Osteoblast (primary cell): Measurements from ENCODE around the gene ERGIC3. TPM values are rescaled to one million over a fixed set of nuclear protein-coding genes. Genes with fewer than 3 reads are reported as not detected.
"Not testable (repeated sequence)": the region's sequence is repeated elsewhere in the genome, so short reads cannot be mapped to it uniquely, and the experiment has no call there.

ENCODE experiments used
- DNase-seq: peaks from one replicate; pipeline ENCODE4 v3.0.0; 2011; ENCODE audit warnings: low spot score, mixed read lengths; ENCODE audit not compliant: insufficient read length; ENCODE audit errors: missing footprints
- H2AFZ ChIP-seq: 2 replicates; pipeline ENCODE4 v1.6.0; 2011; ENCODE audit warnings: mild to moderate bottlenecking, low read length
- H3K27ac ChIP-seq: 2 replicates; pipeline ENCODE4 v1.5.1; 2011; ENCODE audit warnings: mild to moderate bottlenecking, low read depth, low read length, moderate library complexity
- H3K27me3 ChIP-seq: 2 replicates; pipeline ENCODE4 v1.6.0; 2012; ENCODE audit warnings: mild to moderate bottlenecking, control low read depth, inconsistent platforms, low read length, moderate library complexity; ENCODE audit not compliant: insufficient read depth
- H3K36me3 ChIP-seq: 2 replicates; pipeline ENCODE4 v1.5.1; 2011; ENCODE audit warnings: mild to moderate bottlenecking, low read length, control low read depth, moderate library complexity; ENCODE audit not compliant: insufficient read depth
- H3K4me1 ChIP-seq: 2 replicates; pipeline ENCODE4 v1.5.1; 2011; ENCODE audit warnings: mild to moderate bottlenecking, low read length, control low read depth, moderate library complexity; ENCODE audit not compliant: insufficient read depth
- H3K4me2 ChIP-seq: 2 replicates; pipeline ENCODE4 v1.6.0; 2011; ENCODE audit warnings: mild to moderate bottlenecking, low read length; ENCODE audit not compliant: insufficient read depth
- H3K4me3 ChIP-seq: fragments of 200-600 bp; sonication (generic); 3 replicates; pipeline ENCODE4 v1.5.1; 2012; ENCODE audit warnings: mild to moderate bottlenecking, low read length, inconsistent platforms; ENCODE audit not compliant: insufficient read depth
- H3K79me2 ChIP-seq: 2 replicates; pipeline ENCODE4 v1.6.0; 2012; ENCODE audit warnings: mild to moderate bottlenecking, low read length, control low read depth, inconsistent platforms; ENCODE audit not compliant: insufficient read depth
- H3K9me3 ChIP-seq: 2 replicates; pipeline ENCODE4 v1.5.1; 2011; ENCODE audit warnings: low read depth, low read length, control low read depth
- H4K20me1 ChIP-seq: 2 replicates; pipeline ENCODE4 v1.6.0; 2012; ENCODE audit warnings: mild to moderate bottlenecking, low read length, control low read depth; ENCODE audit not compliant: insufficient read depth
- total RNA-seq: library from RNA; depleted of rRNA; stranded (reverse); fragments of >200 nt; gene quantifications from 2 replicates; pipeline ENCODE4 v1.2.3, GENCODE V29; 2012
- TF ChIP-seq, protein P1 (sequence below): IDR thresholded peaks from 2 replicates; pipeline ENCODE4 v1.5.1; 2011; ENCODE audit warnings: mild to moderate bottlenecking, low read depth, low read length, moderate library complexity; ENCODE audit errors: extremely low read depth

Gene ERGIC3
- total RNA-seq, 1 donor: 538 TPM

DNA sequence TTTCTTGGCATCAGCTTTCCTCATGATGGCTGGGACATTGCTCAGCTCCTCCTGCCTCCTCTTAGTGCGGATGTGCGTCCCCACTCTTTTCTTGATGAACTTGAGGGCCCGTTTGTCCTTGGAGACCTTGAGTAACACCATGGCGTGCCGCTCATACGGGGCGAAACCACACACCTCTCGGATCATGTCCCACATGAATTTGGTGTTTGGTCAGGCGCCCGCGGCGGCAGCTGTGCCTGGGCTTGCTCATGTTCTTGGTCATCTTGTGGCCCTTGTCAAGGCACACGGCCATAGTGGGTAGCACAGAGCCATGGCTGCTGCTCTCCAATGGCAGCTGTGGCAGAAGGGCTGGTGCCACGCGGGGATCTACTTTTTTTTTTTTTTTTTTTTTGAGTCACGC is 2.6 kb downstream of the ERGIC3 start:
- DNase-seq: no peak
- Histone ChIP-seq H3K27ac (no peak overlapping the region), H3K4me3 (no peak overlapping the region), H4K20me1 (no peaks in the 10 kb centered on the region), H3K9me3 (no peaks in the 10 kb centered on the region), H3K4me1 (peaks cover 11% of the 10 kb centered on the region), H3K79me2 (peaks cover 15% of the 10 kb centered on the region), H3K27me3 (no peaks in the 10 kb centered on the region), H3K4me2 (no peak overlapping the region), H2AFZ (no peak overlapping the region), H3K36me3 (peaks cover 38% of the 10 kb centered on the region)
- TF ChIP-seq, protein P1, sequence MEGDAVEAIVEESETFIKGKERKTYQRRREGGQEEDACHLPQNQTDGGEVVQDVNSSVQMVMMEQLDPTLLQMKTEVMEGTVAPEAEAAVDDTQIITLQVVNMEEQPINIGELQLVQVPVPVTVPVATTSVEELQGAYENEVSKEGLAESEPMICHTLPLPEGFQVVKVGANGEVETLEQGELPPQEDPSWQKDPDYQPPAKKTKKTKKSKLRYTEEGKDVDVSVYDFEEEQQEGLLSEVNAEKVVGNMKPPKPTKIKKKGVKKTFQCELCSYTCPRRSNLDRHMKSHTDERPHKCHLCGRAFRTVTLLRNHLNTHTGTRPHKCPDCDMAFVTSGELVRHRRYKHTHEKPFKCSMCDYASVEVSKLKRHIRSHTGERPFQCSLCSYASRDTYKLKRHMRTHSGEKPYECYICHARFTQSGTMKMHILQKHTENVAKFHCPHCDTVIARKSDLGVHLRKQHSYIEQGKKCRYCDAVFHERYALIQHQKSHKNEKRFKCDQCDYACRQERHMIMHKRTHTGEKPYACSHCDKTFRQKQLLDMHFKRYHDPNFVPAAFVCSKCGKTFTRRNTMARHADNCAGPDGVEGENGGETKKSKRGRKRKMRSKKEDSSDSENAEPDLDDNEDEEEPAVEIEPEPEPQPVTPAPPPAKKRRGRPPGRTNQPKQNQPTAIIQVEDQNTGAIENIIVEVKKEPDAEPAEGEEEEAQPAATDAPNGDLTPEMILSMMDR: no peak

DNA sequence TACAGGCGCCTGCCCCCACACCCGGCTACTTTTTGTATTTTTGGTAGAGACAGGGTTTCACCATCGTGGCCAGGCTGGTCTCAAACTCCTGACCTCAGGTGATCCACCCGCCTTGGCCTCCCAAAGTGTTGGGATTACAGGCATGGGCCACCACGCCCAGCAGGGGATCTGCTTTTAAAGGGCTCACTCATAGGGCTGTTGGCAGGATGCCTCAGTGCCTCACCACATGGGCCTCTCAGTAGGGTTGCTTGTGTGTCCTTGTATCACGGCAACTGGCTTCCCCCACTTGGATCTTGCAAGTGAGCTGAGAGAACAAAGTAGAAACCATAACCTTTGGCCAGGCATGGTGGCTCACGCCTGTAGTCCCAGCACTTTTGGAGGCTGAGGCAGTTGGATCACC is 3.1 kb downstream of the ERGIC3 start:
- not testable (repeated sequence) for DNase-seq

DNA sequence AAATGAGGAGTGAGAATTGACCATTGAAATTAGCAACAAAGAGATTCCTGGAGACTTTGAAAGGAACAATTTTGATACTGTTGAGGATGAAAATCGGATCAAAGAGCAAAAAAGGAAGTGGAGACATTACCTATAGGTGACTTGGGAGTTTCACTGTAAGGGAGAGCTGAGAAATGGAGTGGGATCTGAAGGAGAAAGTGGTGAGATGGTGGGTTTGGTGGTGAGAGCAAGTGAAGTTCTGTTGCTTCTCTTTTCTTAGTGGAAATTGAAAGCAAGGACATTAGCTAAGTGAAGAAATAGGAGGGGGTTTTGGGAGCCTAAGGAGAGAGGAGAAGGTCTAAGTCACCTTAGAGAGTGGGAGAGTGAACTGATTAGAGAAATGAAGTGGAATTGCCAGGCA is 4.2 kb downstream of the ERGIC3 start:
- Histone ChIP-seq H3K79me2 (peaks cover 17% of the 10 kb centered on the region), H3K27ac (no peak overlapping the region), H3K27me3 (no peaks in the 10 kb centered on the region), H2AFZ (no peak overlapping the region), H3K4me1 (peaks cover 11% of the 10 kb centered on the region), H3K9me3 (no peaks in the 10 kb centered on the region), H3K4me2 (no peak overlapping the region), H3K4me3 (no peak overlapping the region), H3K36me3 (peaks cover 49% of the 10 kb centered on the region), H4K20me1 (no peaks in the 10 kb centered on the region)
- DNase-seq: no peak
- TF ChIP-seq, protein P1: no peak

More for the DNA sequence above, 3.1 kb downstream of the ERGIC3 start:
- not testable (repeated sequence) for H3K27me3 ChIP-seq, H2AFZ ChIP-seq, H3K9me3 ChIP-seq, H3K4me3 ChIP-seq, H4K20me1 ChIP-seq, H3K27ac ChIP-seq, H3K4me2 ChIP-seq
- Histone ChIP-seq H3K36me3 (peaks cover 42% of the 10 kb centered on the region), H3K79me2 (peaks cover 15% of the 10 kb centered on the region), H3K4me1 (peaks cover 11% of the 10 kb centered on the region)

DNA sequence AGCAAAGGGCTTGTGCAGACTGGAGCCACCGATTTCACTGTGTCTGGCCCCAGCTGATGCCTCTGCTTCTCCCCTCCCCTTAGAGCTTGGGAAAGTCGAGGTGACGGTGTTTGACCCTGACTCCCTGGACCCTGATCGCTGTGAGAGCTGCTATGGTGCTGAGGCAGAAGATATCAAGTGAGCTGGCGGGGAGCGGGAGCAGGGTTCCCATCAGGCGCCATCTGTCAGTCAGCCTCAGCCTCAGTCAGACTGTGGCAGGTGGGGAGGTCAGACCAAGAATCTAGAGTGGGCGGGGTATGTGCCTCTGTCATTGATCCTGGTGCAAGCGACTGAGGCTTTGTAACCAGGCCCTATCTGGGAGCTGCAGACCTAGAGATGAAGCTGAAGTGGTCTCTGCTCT is 5.5 kb downstream of the ERGIC3 start:
- Histone ChIP-seq H3K27me3 (no peaks in the 10 kb centered on the region), H4K20me1 (no peaks in the 10 kb centered on the region), H3K4me2 (no peak overlapping the region), H3K79me2 (peaks cover 14% of the 10 kb centered on the region), H3K9me3 (no peaks in the 10 kb centered on the region), H3K27ac (no peak overlapping the region), H3K4me3 (no peak overlapping the region), H2AFZ (no peak overlapping the region), H3K4me1 (peaks cover 4% of the 10 kb centered on the region), H3K36me3 (peaks cover 61% of the 10 kb centered on the region)
- no peak for DNase-seq
- TF ChIP-seq, protein P1: no peak
